ENCODE measurements around the gene JAKMIP2. TPM values are rescaled to one million over a fixed set of nuclear protein-coding genes. Genes with fewer than 3 reads are reported as not detected.
"Not testable (repeated sequence)": the region's sequence is repeated elsewhere in the genome, so short reads cannot be mapped to it uniquely, and the experiment has no call there.

The JAKMIP2 gene
- 10 to 100 TPM; 12.2 to 16.1 (median 14.9) TPM for total RNA-seq
- total RNA-seq (2013) = 16.6 TPM

GRCh38 chr5:147782110-147783028 is at the start of gene JAKMIP2:
JAKMIP2 (minus strand) TSS chr5:147782728; CDS start chr5:147671806, 110,922 bp downstream.
- WGBS (ENCODE audit: insufficient coverage) = under 1% methylated on average over 18 of the region's 19 CpGs
- H3K27ac Mint-ChIP-seq = peak within 1 kb of the TSS; percentile 92 to 94
- Histone ChIP-seq H3K27ac (ENCODE audit: low read length) (peak within 1 kb of the TSS; percentile 74), H3K9me3 (ENCODE audit: control insufficient read depth, insufficient read depth, low read length) (no peaks in the 10 kb centered on the region), H3K4me1 (ENCODE audit: control insufficient read depth, insufficient read depth, low read length) (peaks cover 14% of the 10 kb centered on the region), H3K4me3 (ENCODE audit: low read length) (peak within 1 kb of the TSS; percentile 61), H3K36me3 (ENCODE audit: control insufficient read depth, insufficient read depth, low read length) (no peaks in the 10 kb centered on the region), H3K27me3 (ENCODE audit: control insufficient read depth, insufficient read depth, low read length) (no peaks in the 10 kb centered on the region)
- no peaks in the 10 kb centered on the region for H3K9me3 Mint-ChIP-seq
- TF ChIP-seq, protein P1, sequence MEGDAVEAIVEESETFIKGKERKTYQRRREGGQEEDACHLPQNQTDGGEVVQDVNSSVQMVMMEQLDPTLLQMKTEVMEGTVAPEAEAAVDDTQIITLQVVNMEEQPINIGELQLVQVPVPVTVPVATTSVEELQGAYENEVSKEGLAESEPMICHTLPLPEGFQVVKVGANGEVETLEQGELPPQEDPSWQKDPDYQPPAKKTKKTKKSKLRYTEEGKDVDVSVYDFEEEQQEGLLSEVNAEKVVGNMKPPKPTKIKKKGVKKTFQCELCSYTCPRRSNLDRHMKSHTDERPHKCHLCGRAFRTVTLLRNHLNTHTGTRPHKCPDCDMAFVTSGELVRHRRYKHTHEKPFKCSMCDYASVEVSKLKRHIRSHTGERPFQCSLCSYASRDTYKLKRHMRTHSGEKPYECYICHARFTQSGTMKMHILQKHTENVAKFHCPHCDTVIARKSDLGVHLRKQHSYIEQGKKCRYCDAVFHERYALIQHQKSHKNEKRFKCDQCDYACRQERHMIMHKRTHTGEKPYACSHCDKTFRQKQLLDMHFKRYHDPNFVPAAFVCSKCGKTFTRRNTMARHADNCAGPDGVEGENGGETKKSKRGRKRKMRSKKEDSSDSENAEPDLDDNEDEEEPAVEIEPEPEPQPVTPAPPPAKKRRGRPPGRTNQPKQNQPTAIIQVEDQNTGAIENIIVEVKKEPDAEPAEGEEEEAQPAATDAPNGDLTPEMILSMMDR (IDR thresholded peaks at IDR 0.05) = no peak
- intact Hi-C loops (cut with micrococcal nuclease) = loop anchor here (2.0 kb wide), 1 partner anchor 22 kb away; no protein-coding TSS in a partner anchor
- DNase-seq (peak; percentile 70 to 88), ATAC-seq (peak; percentile 95 to 98 (median 97))
- H3K27me3 Mint-ChIP-seq (ENCODE audit: low read depth in 2 of 2) = no peaks in the 10 kb centered on the region
- H3K4me1 Mint-ChIP-seq = peaks cover 30 to 33% of the 10 kb centered on the region in 2 donors
- H3K36me3 Mint-ChIP-seq = no peaks in the 10 kb centered on the region
- H3K4me3 Mint-ChIP-seq = peak within 1 kb of the TSS; percentile 97

DNA sequence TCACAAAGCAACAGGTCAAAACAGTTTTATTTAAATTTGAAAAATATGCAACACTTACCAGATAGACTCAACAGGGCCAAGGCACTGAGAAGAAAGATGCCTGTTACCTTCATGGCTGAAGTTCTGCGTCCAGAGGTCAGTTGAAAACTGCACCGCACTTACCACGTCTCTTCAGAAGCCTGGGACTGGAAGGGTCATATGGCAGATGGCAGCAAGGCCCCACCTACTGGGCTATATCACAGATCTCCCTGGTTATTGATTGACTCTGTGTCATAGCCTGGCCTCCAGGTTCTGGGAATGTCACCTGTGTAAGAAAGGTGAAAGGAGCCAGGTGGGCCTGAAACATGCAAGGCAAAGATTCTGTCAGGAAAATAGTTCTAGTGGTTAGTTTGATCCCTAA is 48.9 kb upstream of the JAKMIP2 start, which contains the start of gene SPINK1:
SPINK1 (minus strand) TSS at position 207 of the 400 bp plus-strand sequence; CDS start at position 113, 94 bp downstream.
- Histone ChIP-seq H3K36me3 (ENCODE audit: control insufficient read depth, insufficient read depth, low read length) (no peaks in the 10 kb centered on the region), H3K9me3 (ENCODE audit: control insufficient read depth, insufficient read depth, low read length) (no peaks in the 10 kb centered on the region), H3K4me3 (ENCODE audit: low read length) (no peak within 1 kb of the TSS), H3K4me1 (ENCODE audit: control insufficient read depth, insufficient read depth, low read length) (no peaks in the 10 kb centered on the region), H3K27me3 (ENCODE audit: control insufficient read depth, insufficient read depth, low read length) (peaks cover 6% of the 10 kb centered on the region), H3K27ac (ENCODE audit: low read length) (no peak within 1 kb of the TSS)
- DNase-seq = no peak
- ATAC-seq = no peak
- Mint-ChIP-seq H3K9me3 (no peaks in the 10 kb centered on the region), H3K27ac (no peak within 1 kb of the TSS), H3K4me3 (no peak within 1 kb of the TSS), H3K27me3 (ENCODE audit: low read depth in 2 of 2) (peaks cover 8 to 26% of the 10 kb centered on the region in 2 donors), H3K4me1 (no peaks in the 10 kb centered on the region), H3K36me3 (no peaks in the 10 kb centered on the region)
- TF ChIP-seq, protein P1 (IDR thresholded peaks at IDR 0.05) = no peak
- WGBS (ENCODE audit: insufficient coverage) = 91% methylated on average over 3 of the region's 3 CpGs
- intact Hi-C loops (cut with micrococcal nuclease) = no loop called here

- Mint-ChIP-seq H3K9me3 (no peaks in the 10 kb centered on the region), H3K36me3 (no peaks in the 10 kb centered on the region), H3K4me1 (no peaks in the 10 kb centered on the region), H3K27me3 (ENCODE audit: low read depth in 2 of 2) (peaks cover 8 to 26% of the 10 kb centered on the region in 2 donors), H3K4me3 (no peak overlapping the region), H3K27ac (no peak overlapping the region)
- intact Hi-C loops (cut with micrococcal nuclease) = no loop called here
- H3K36me3 ChIP-seq (ENCODE audit: control insufficient read depth, insufficient read depth, low read length) = no peaks in the 10 kb centered on the region
- peaks cover 6% of the 10 kb centered on the region for H3K27me3 ChIP-seq (ENCODE audit: control insufficient read depth, insufficient read depth, low read length)
- ATAC-seq (no peak), DNase-seq (no peak)
- H3K4me3 ChIP-seq (ENCODE audit: low read length) = no peak overlapping the region
- no peaks in the 10 kb centered on the region for H3K9me3 ChIP-seq (ENCODE audit: control insufficient read depth, insufficient read depth, low read length)
- TF ChIP-seq, protein P1 (IDR thresholded peaks at IDR 0.05) = no peak
- H3K27ac ChIP-seq (ENCODE audit: low read length) = no peak overlapping the region
- H3K4me1 ChIP-seq (ENCODE audit: control insufficient read depth, insufficient read depth, low read length) = no peaks in the 10 kb centered on the region
Observed at GRCh38 chr5:147830035-147830434, 47.5 kb upstream of the JAKMIP2 start.

- H3K36me3 ChIP-seq (ENCODE audit: control insufficient read depth, insufficient read depth, low read length); H3K27ac Mint-ChIP-seq; H3K36me3 Mint-ChIP-seq; intact Hi-C loops (cut with micrococcal nuclease); H3K4me3 ChIP-seq (ENCODE audit: low read length); H3K4me1 ChIP-seq (ENCODE audit: control insufficient read depth, insufficient read depth, low read length); DNase-seq; H3K27me3 ChIP-seq (ENCODE audit: control insufficient read depth, insufficient read depth, low read length); H3K9me3 ChIP-seq (ENCODE audit: control insufficient read depth, insufficient read depth, low read length); H3K9me3 Mint-ChIP-seq; H3K4me3 Mint-ChIP-seq; ATAC-seq; H3K27ac ChIP-seq (ENCODE audit: low read length); H3K4me1 Mint-ChIP-seq: not testable (repeated sequence)
- peaks cover 7 to 14% of the 10 kb centered on the region in 2 donors for H3K27me3 Mint-ChIP-seq (ENCODE audit: low read depth in 2 of 2)
- WGBS (ENCODE audit: insufficient coverage) = 81% methylated on average over 5 of the region's 5 CpGs
Observed at GRCh38 chr5:147827017-147827416, 44.5 kb upstream of the JAKMIP2 start.
